Fibroblast of lung (primary cell): ENCODE data around the gene ZCCHC2. TPM values are rescaled to one million over a fixed set of nuclear protein-coding genes. Genes with fewer than 3 reads are reported as not detected.

ENCODE experiments used
- DNase-seq, 2 donors: peaks; one replicate each; pipeline versions ENCODE4 v3.0.0 to v3.0.0-alpha.2; 2010; ENCODE audit warnings: low read depth in 2 of 2
- H2AFZ ChIP-seq: 2 replicates; pipeline ENCODE4 v1.5.1; 2012; ENCODE audit warnings: low read length, control low read depth, inconsistent platforms
- H3K27ac ChIP-seq: 2 replicates; pipeline ENCODE4 v1.5.1; 2011; ENCODE audit warnings: low read length, control low read depth; ENCODE audit not compliant: insufficient read depth
- H3K27me3 ChIP-seq: 2 replicates; pipeline ENCODE4 v1.5.1; 2011; ENCODE audit warnings: mild to moderate bottlenecking, low read length; ENCODE audit not compliant: control insufficient read depth, insufficient read depth
- H3K36me3 ChIP-seq: 2 replicates; pipeline ENCODE4 v1.5.1; 2011; ENCODE audit warnings: low read length; ENCODE audit not compliant: control insufficient read depth, insufficient read depth
- H3K4me1 ChIP-seq: 2 replicates; pipeline ENCODE4 v1.5.1; 2011; ENCODE audit warnings: low read length; ENCODE audit not compliant: control insufficient read depth, insufficient read depth; ENCODE audit errors: extremely low read depth
- H3K4me2 ChIP-seq: 2 replicates; pipeline ENCODE4 v1.5.1; 2011; ENCODE audit warnings: low read length, control low read depth; ENCODE audit not compliant: insufficient read depth; ENCODE audit errors: extremely low read depth
- H3K4me3 ChIP-seq, 4 experiments: fragments of 200-600 bp in 1 of 4; sonication (generic) in 1 of 4; replicated peaks in 1 of 4; 2 replicates each; pipeline ENCODE4 v1.5.1; 2011 to 2016; ENCODE audit warnings: low read length in 4 of 4, low read depth in 3 of 4, mild to moderate bottlenecking in 3 of 4, control low read depth in 2 of 4, inconsistent platforms in 1 of 4, mixed read lengths in 1 of 4; ENCODE audit not compliant: insufficient read depth in 1 of 4; ENCODE audit errors: control extremely low read depth in 1 of 4
- H3K79me2 ChIP-seq: 2 replicates; pipeline ENCODE4 v1.5.1; 2012; ENCODE audit warnings: mild to moderate bottlenecking, low read length, inconsistent platforms; ENCODE audit not compliant: control insufficient read depth, insufficient read depth
- H3K9ac ChIP-seq: 2 replicates; pipeline ENCODE4 v1.5.1; 2011; ENCODE audit warnings: mild to moderate bottlenecking, low read length, control low read depth; ENCODE audit not compliant: insufficient read depth
- H3K9me3 ChIP-seq: 2 replicates; pipeline ENCODE4 v1.5.1; 2012; ENCODE audit warnings: low read depth, low read length; ENCODE audit not compliant: control insufficient read depth, insufficient read depth
- H4K20me1 ChIP-seq: 2 replicates; pipeline ENCODE4 v1.5.1; 2011; ENCODE audit warnings: low read length; ENCODE audit not compliant: control insufficient read depth, insufficient read depth; ENCODE audit errors: extremely low read depth
- CTCF ChIP-seq, 2 donors: IDR thresholded peaks in 1 of 2; conservative IDR thresholded peaks in 1 of 2; 1 replicate in 1 of 2; 2 replicates in 1 of 2; pipeline ENCODE4 v1.5.1; 2011 to 2012; ENCODE audit warnings: low read length in 2 of 2, control low read depth in 1 of 2, inconsistent platforms in 1 of 2, low read depth in 1 of 2, mild to moderate bottlenecking in 1 of 2
- EZH2 ChIP-seq: IDR thresholded peaks from 2 replicates; pipeline ENCODE4 v1.5.1; 2012; ENCODE audit warnings: low read length, control low read depth, mild to moderate bottlenecking; ENCODE audit errors: missing control alignments
- polyA plus RNA-seq, 2 donors: library from polyadenylated mRNA; depleted of rRNA in 1 of 2; stranded (reverse) in 1 of 2; unstranded in 1 of 2; fragments of >200 nt; gene quantifications; 2 replicates each; pipeline ENCODE4 v1.2.1, GENCODE V29; 2011 to 2012; ENCODE audit warnings: missing spikeins in 1 of 2
- total RNA-seq: library from RNA; depleted of rRNA; stranded (reverse); fragments of >200 nt; gene quantifications from 2 replicates; pipeline ENCODE4 v1.2.1, GENCODE V29; 2014

Gene ZCCHC2
- total and polyA plus RNA-seq, 2 donors (not counting 1 experiment from before 2014, with no cell fraction given), result 5.3 to 10.9 TPM

GRCh38 chr18:62616331-62616805 is 93.5 kb downstream of the ZCCHC2 start:
- H3K4me3 ChIP-seq, result no peak overlapping the region
- TF ChIP-seq CTCF (conservative IDR thresholded peaks at IDR 0.05 in 1 of 2, IDR thresholded peaks at IDR 0.05 in 1 of 2; ENCODE audit: low read depth in 1 of 2, low read length in 2 of 2) (no peak), EZH2 (no peak)
- peaks cover 16% of the 10 kb centered on the region for H3K27me3 ChIP-seq
- no peaks in the 10 kb centered on the region for H3K36me3 ChIP-seq
- no peak overlapping the region for H3K9ac ChIP-seq
- H3K27ac ChIP-seq, result no peak overlapping the region
- no peaks in the 10 kb centered on the region for H3K4me1 ChIP-seq
- no peak for DNase-seq
- no peaks in the 10 kb centered on the region for H3K9me3 ChIP-seq
- H2AFZ ChIP-seq, result peak overlapping the region; percentile 23
- H4K20me1 ChIP-seq, result no peaks in the 10 kb centered on the region
- no peaks in the 10 kb centered on the region for H3K79me2 ChIP-seq
- no peak overlapping the region for H3K4me2 ChIP-seq

- Histone ChIP-seq H3K9ac (no peak overlapping the region), H3K9me3 (no peaks in the 10 kb centered on the region), H3K79me2 (no peaks in the 10 kb centered on the region), H3K36me3 (no peaks in the 10 kb centered on the region), H3K4me2 (no peak overlapping the region), H3K4me1 (no peaks in the 10 kb centered on the region), H3K27me3 (peaks cover 3% of the 10 kb centered on the region), H3K27ac (no peak overlapping the region), H3K4me3 (no peak overlapping the region), H4K20me1 (no peaks in the 10 kb centered on the region), H2AFZ (no peak overlapping the region)
- no peak for DNase-seq
- TF ChIP-seq CTCF (conservative IDR thresholded peaks at IDR 0.05 in 1 of 2, IDR thresholded peaks at IDR 0.05 in 1 of 2; ENCODE audit: low read depth in 1 of 2, low read length in 2 of 2) (no peak), EZH2 (no peak)
These were observed 95.2 kb downstream of the ZCCHC2 start for GRCh38 chr18:62617793-62618591.

- H3K4me2 ChIP-seq, result no peak overlapping the region
- no peaks in the 10 kb centered on the region for H3K36me3 ChIP-seq
- H3K27me3 ChIP-seq, result peaks cover 3% of the 10 kb centered on the region
- no peak for TF ChIP-seq CTCF (conservative IDR thresholded peaks at IDR 0.05 in 1 of 2, IDR thresholded peaks at IDR 0.05 in 1 of 2; ENCODE audit: low read depth in 1 of 2, low read length in 2 of 2)
- TF ChIP-seq EZH2, result no peak
- no peak overlapping the region for H3K4me3 ChIP-seq
- H2AFZ ChIP-seq, result no peak overlapping the region
- no peaks in the 10 kb centered on the region for H3K79me2 ChIP-seq
- H4K20me1 ChIP-seq, result no peaks in the 10 kb centered on the region
- no peaks in the 10 kb centered on the region for H3K4me1 ChIP-seq
- no peak overlapping the region for H3K9ac ChIP-seq
- H3K27ac ChIP-seq, result no peak overlapping the region
- H3K9me3 ChIP-seq, result no peaks in the 10 kb centered on the region
- no peak for DNase-seq
These were observed 95.9 kb downstream of the ZCCHC2 start for GRCh38 chr18:62618735-62619134.
